HG03159 (cell line): ENCODE data around the gene C1orf174.

Source experiments
- ATAC-seq: cut with Tn5 transposase; IDR thresholded peaks from one replicate; pipeline ENCODE4 v1.9.1; 2021; ENCODE audit warnings: mild to moderate bottlenecking, moderate library complexity; ENCODE audit not compliant: unreplicated experiment

The C1orf174 gene

GRCh38 chr1:3841491-3841890 lies 58.6 kb downstream of the C1orf174 start:
- no peak for ATAC-seq
